ENCODE data around the gene P2RX2. TPM values are rescaled to one million over a fixed set of nuclear protein-coding genes. Genes with fewer than 3 reads are reported as not detected.

The P2RX2 gene
- total RNA-seq, 1 donor from 2014 or later = not detected

- no peak overlapping the region for H3K4me3 ChIP-seq (ENCODE audit: low read depth, low read length)
- no peaks in the 10 kb centered on the region for H3K36me3 ChIP-seq (ENCODE audit: control insufficient read depth, insufficient read depth, low read length)
- no peak for DNase-seq (ENCODE audit: low read depth)
- no peaks in the 10 kb centered on the region for H3K27me3 ChIP-seq (ENCODE audit: control insufficient read depth, insufficient read depth, low read length)
- TF ChIP-seq CTCF (IDR thresholded peaks at IDR 0.05; ENCODE audit: insufficient read depth, low read length, poor library complexity, severe bottlenecking) = no peak
These were observed 46.5 kb upstream of the P2RX2 start for GRCh38 chr12:132572106-132572505.

- Histone ChIP-seq H3K4me3 (ENCODE audit: low read depth, low read length) (no peak overlapping the region), H3K27me3 (ENCODE audit: control insufficient read depth, insufficient read depth, low read length) (no peaks in the 10 kb centered on the region), H3K36me3 (ENCODE audit: control insufficient read depth, insufficient read depth, low read length) (peaks cover 2% of the 10 kb centered on the region)
- TF ChIP-seq CTCF (IDR thresholded peaks at IDR 0.05; ENCODE audit: insufficient read depth, low read length, poor library complexity, severe bottlenecking) = no peak
- no peak for DNase-seq (ENCODE audit: low read depth)
These were observed 45.5 kb upstream of the P2RX2 start for GRCh38 chr12:132572801-132573760.

DNA sequence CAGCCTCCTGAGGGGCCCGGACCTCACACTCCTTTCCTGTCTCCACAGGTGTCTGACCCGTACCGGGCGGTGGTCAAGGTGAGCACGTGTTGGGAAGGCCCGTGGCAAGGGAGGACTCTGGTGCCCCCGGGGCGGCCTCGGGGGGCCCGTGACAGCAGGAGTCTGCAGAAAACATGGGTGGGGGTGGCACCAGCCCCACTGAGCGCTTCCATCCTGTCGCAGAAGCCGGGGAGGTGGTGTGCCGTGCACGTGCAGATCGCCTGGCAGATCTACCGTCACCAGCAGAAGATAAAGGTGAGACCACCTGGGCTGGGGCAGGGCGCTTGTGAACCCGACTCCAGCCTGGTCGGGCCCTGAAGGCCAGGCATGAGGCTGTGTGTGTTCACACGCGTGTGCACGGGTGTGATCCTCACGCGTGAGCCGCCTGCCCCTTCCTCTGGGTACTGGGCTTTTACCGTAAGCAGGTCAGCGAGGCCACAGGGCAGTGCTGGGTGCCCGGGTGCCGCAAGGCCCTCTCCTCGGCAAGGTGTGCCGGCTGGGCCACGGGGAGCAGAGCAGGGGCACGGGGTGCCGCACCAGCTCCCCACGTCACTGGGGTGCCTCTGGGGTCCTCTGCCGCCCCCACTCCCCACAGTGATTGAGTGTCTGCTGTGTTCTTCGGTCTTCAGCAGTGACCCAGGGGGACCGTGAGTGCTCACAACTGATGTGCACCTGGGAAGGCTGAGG is 44.1 kb upstream of the P2RX2 start:
- Histone ChIP-seq H3K4me3 (ENCODE audit: low read depth, low read length) (no peak overlapping the region), H3K27me3 (ENCODE audit: control insufficient read depth, insufficient read depth, low read length) (no peaks in the 10 kb centered on the region), H3K36me3 (ENCODE audit: control insufficient read depth, insufficient read depth, low read length) (peaks cover 2% of the 10 kb centered on the region)
- DNase-seq (ENCODE audit: low read depth) = no peak
- no peak for TF ChIP-seq CTCF (IDR thresholded peaks at IDR 0.05; ENCODE audit: insufficient read depth, low read length, poor library complexity, severe bottlenecking)

DNA sequence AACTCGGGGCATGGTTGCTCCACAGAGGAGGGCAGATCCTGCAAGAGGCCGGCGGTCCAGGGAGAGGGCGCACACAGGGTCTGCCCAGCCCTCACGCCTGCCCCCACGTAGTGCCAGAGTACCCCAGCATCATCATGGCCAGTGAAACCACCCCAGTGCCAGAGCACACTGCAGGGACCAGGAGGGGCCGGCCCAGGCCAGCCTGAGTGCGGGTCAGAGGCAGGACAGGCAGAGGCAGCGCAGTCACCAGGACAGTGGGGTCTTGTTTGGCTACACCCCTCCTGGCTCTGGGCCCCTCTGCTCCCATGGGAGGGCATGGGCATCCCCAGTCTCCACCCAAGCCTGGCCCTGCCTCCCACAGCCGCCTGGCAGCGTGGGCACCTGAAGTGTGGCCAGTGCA is 42.9 kb upstream of the P2RX2 start:
- DNase-seq (ENCODE audit: low read depth) = no peak
- H3K36me3 ChIP-seq (ENCODE audit: control insufficient read depth, insufficient read depth, low read length) = peaks cover 2% of the 10 kb centered on the region
- H3K27me3 ChIP-seq (ENCODE audit: control insufficient read depth, insufficient read depth, low read length) = no peaks in the 10 kb centered on the region
- H3K4me3 ChIP-seq (ENCODE audit: low read depth, low read length) = no peak overlapping the region
- no peak for TF ChIP-seq CTCF (IDR thresholded peaks at IDR 0.05; ENCODE audit: insufficient read depth, low read length, poor library complexity, severe bottlenecking)

DNA sequence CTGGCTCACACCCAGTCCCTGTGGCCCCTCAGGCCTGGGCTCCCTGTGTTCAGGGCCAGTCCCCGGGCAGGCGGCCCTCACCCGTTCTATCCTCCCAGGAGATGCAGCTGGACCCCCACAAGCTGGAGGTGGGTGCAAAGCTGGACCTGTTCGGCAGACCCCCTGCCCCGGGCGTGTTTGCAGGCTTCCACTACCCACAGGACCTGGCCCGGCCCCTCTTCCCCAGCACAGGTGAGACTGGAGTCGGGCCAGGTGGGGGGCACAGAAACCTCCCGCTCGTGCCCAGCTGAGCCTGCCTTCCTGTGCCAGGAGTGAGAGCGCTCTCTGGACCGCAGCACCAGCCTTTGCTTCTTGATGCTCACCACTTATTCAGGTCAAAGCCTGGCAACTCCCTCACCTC is 41.9 kb upstream of the P2RX2 start:
- TF ChIP-seq CTCF (IDR thresholded peaks at IDR 0.05; ENCODE audit: insufficient read depth, low read length, poor library complexity, severe bottlenecking) = no peak
- DNase-seq (ENCODE audit: low read depth) = no peak
- peaks cover 2% of the 10 kb centered on the region for H3K36me3 ChIP-seq (ENCODE audit: control insufficient read depth, insufficient read depth, low read length)
- H3K27me3 ChIP-seq (ENCODE audit: control insufficient read depth, insufficient read depth, low read length) = peaks cover 4% of the 10 kb centered on the region
- no peak overlapping the region for H3K4me3 ChIP-seq (ENCODE audit: low read depth, low read length)

Measured in kidney epithelial cell (primary cell).